Measurements from ENCODE around the gene HOXB4.

GRCh38 chr17:48593126-48593829 is 15.1 kb upstream of the HOXB4 start, which contains the start of gene HOXB5:
- TF ChIP-seq CTCF (IDR thresholded peaks at IDR 0.05) (no peak), POLR2A (IDR thresholded peaks at IDR 0.05) (no peak)

Measured in adrenal gland (tissue), 5 donors.